NCI-H146 treated with DMSO at 0.1 percent for 48 hours (cell line): Measurements from ENCODE around the gene CAPN5.

Source experiments
- DNase-seq: peaks from one replicate; lab custom pipeline; 2025; ENCODE audit not compliant: unreplicated experiment; lab: John Stamatoyannopoulos, UW

The CAPN5 gene

GRCh38 chr11:77114089-77114463 lies 47.3 kb downstream of the CAPN5 start:
- DNase-seq: no peak

DNA sequence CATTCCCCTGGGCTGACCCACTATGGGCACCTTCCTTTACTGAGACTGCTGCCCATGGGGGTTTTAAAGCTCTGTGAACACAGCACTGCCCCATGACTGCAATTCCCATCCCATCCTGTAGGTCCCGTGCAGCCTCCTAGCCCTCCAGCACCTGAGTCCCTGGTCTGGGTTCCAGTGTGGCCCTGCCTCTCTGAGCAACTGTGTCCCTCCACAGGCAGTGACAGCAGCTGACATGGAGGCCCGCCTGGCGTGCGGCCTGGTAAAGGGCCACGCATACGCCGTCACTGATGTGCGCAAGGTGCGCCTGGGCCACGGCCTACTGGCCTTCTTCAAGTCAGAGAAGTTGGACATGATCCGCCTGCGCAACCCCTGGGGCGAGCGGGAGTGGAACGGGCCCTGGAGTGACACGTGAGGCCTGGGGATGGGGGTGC lies 48.4 kb downstream of the CAPN5 start:
- DNase-seq: no peak

DNA sequence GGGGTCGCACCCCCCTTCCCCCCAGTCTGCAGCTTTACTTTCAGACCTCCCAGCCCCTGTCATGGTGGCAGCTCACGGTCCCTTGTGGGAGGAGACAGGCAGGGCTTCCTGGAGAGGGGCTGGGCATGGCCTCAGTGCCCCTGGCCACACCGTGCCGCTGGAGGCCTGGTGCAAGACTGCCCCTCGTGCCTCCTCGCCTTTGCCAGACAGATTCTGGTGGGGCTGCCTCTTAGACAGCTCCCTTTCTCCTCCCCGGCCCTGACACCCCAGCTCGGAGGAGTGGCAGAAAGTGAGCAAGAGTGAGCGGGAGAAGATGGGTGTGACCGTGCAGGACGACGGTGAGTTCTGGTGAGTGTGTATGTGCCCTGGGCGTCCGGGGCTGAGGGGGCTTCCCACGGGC lies 49.2 kb downstream of the CAPN5 start:
- no peak for DNase-seq

DNA sequence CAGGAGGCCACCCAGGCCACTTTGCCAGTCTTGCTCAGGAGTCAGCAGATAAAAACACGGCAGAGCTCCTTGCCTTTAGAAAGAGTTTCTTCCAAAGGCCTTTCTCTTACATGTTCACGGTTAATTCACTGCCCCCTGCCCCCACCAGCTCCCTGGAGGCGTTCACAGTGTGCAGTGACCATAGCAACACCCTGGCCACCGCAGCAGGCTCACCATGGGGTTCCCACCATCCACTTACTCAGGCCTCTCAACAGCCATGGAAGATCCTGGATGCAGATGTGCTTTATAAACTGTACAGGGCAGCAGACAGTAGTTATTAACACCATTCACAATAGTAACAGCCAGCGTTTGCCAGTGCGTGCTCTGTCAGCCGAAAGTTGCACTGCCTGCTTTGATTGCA lies 50.7 kb downstream of the CAPN5 start:
- peak; percentile 37 for DNase-seq

GRCh38 chr11:77118086-77118485 lies 51.3 kb downstream of the CAPN5 start:
- no peak for DNase-seq

DNA sequence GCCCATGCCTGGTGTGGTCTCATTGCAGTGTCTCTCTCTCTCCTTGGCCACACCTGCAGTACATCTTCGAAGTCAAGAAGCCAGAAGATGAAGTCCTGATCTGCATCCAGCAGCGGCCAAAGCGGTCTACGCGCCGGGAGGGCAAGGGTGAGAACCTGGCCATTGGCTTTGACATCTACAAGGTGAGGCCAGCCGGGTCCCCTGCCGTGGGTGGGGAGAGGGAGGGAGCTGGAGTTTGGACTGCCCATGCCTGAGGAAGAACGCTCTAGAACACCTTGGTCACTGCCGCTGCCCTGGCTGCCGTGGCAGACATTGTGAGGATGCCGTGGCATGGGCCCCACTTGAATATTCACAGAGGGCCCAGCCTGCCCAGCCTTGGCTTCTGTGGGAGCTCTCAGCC lies 52.2 kb downstream of the CAPN5 start:
- DNase-seq: no peak

GRCh38 chr11:77119531-77119936 lies 52.8 kb downstream of the CAPN5 start:
- no peak for DNase-seq

- DNase-seq: no peak
These were observed 53.8 kb downstream of the CAPN5 start for GRCh38 chr11:77120571-77120970.

DNA sequence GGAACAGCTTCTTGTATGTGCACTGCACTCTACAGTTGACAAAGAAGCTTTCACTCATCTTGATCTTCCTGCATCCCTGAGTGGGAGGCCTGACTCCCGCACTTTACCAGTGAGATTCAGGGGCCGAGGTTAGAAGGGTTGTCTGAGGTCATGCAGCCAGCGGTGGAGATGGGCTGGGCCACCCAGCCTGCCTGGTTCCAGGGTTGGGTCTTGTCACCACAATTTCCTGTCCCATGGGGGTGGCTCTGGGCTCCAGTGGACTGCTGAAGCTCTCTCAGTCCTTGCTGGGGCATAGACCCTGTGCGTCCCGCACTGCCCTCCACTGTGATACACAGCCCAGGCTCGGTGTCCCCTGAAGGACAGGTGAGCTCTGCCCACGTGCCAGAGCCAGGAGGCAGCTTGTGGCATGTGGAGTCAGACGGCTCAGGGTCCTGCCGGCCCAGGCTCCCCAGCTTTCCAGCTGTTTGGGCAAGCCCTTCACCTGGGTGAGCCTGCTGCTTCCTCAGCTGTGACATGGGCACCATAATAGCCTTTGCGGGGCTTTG lies 54.4 kb downstream of the CAPN5 start:
- no peak for DNase-seq

GRCh38 chr11:77121876-77122575 lies 55.3 kb downstream of the CAPN5 start:
- DNase-seq: no peak

- no peak for DNase-seq
These were observed 55.9 kb downstream of the CAPN5 start for GRCh38 chr11:77122576-77123212.

GRCh38 chr11:77123591-77123990 lies 56.8 kb downstream of the CAPN5 start:
- no peak for DNase-seq

DNA sequence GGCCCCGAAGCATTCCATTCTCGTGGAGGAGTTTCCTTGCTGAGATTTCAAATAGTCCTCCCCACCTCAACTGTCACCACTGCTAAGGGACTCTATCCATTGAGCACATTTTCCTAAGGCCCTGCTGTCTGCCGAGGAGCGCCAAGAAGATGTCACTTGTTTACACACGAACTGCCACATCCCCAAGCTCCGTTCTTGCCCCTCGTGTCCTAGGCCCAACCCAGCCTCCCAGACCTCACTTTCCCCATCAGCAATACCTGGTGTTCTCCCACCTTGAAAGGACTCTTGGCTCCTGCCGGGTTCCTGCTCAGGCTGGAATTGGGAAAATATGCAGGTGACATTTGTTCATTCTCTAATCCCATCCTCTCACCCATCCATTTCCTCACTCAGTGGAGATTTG lies 57.3 kb downstream of the CAPN5 start:
- DNase-seq: no peak

DNA sequence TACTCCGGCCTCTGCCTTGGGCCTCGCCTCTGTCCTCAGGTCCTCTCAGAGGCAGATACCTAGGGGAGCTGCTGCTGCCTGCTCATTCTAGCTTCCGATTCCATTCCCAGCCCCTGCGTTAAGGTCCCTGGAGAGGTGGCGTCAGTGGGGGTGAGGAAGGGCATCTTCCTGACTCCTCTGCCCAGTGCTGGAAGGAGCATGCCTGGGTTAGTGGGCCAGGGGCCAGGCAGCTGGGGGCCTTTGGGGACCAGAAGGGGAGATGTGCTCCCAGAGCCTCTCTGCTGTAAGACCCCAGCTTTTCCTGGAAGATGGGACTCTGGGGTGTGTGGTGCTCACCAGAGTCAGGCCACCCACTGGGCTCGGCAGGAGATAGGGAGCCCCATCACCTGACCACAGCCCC lies 57.7 kb downstream of the CAPN5 start:
- DNase-seq: no peak

DNA sequence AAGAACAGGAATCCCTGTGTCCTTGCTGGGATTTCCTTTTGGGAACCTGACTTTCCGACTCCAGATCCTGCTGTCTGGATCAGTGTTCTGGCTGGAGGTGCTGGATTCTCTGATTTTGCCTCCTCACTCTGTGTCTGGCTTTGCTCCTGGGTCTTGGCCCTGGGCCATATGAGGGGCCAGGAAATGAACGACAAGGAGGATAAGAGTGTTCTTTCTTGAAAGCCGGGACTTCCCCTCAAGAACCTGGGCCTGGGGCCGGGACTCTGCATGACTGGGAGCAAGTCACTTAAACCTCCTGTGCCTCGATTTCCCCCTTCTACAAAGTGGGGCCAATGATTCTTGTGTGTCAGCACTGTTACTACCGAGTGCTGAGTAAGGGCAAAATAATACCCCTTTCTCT lies 58.4 kb downstream of the CAPN5 start:
- DNase-seq: no peak

- DNase-seq: no peak
These were observed 58.9 kb downstream of the CAPN5 start for GRCh38 chr11:77125695-77126094.

- DNase-seq: no peak
These were observed 59.5 kb downstream of the CAPN5 start for GRCh38 chr11:77126156-77126775.

DNA sequence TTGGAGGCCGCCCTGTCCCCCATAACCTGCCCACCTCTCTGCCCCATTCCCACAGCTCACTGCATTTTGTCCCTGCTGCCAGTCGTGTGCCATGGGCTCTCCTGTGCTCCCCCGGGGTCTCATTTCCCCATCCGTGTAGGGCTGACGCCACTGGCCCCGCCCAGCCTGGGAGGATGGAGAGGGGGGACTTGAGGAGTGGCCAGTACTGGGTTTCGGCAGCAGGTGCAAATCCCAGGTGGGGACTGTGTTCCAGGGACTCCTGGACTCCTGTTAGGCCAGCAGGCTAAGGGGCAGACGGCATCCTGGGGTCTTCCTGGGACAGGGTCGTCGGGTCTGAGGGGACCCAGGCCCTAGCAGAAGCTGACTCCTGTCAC lies 60.1 kb downstream of the CAPN5 start:
- DNase-seq: peak; percentile 53

- peak; percentile 53 for DNase-seq
These were observed 60.6 kb downstream of the CAPN5 start for GRCh38 chr11:77127235-77127911.

GRCh38 chr11:77127920-77128691 lies 61.3 kb downstream of the CAPN5 start, which contains the start of gene MYO7A:
Gene MYO7A (plus strand): TSS chr11:77128246. CDS start chr11:77130635, 2,389 bp downstream.
- peak; percentile 86 for DNase-seq
